ENCODE measurements around the gene TMEM125.

The TMEM125 gene

GRCh38 chr1:43294761-43295160 is 25.0 kb downstream of the TMEM125 start:
- no peak for FAIRE-seq

DNA sequence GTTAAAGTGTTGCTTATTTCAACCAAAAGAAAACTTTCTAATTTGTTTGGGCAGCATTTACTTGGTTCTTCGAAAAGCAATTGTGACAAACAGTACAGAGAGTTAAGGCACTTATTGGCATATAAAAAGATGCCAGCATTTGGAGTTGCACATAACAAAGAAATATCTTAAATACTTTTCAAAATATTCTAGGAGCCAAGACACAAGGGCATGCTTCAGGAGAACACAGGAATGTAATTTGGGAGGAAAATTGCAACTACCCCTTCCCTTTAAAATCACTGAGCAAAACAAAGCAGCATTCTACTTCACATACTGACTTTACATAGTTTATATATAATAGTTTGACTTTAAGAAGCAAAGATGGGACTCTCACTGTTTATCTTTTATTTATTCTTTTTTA is 26.4 kb downstream of the TMEM125 start:
- no peak for FAIRE-seq

DNA sequence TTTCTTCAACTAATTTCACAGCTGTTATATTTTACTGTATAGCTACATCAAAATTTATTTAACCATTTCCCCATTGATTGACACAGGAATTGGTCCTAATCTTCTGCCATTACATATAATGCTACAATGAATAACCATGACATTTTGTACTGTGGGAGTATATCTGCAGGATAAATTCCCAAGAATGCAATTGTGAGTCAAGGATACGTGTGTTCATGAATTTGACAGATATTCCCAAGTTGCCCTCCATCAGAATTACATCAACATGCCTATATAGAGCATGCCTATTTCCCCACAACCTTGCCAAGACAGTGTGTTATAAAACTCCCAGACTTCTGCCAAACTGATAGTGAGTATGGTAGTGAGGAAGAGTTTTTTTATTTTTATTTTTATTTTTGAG is 28.3 kb downstream of the TMEM125 start:
- FAIRE-seq: no peak

DNA sequence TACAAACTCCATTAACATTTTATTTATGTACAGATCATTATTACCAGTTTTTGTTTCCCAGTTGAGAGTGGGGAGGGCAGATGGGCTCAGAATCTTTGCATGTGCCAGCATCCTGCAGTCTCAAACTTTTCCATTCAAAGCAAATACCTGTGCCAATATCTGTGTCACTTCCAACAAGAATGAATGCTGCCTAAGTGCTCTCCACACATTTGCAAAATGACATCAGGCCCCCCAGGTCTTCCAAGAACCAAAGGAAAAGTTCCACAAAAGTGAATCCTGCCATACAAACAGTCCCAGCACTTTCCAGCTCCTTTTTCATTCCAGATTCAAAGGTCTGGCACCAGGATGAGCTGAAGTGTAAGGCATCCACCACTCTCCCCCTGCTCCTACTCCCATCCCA is 29.3 kb downstream of the TMEM125 start:
- no peak for FAIRE-seq

DNA sequence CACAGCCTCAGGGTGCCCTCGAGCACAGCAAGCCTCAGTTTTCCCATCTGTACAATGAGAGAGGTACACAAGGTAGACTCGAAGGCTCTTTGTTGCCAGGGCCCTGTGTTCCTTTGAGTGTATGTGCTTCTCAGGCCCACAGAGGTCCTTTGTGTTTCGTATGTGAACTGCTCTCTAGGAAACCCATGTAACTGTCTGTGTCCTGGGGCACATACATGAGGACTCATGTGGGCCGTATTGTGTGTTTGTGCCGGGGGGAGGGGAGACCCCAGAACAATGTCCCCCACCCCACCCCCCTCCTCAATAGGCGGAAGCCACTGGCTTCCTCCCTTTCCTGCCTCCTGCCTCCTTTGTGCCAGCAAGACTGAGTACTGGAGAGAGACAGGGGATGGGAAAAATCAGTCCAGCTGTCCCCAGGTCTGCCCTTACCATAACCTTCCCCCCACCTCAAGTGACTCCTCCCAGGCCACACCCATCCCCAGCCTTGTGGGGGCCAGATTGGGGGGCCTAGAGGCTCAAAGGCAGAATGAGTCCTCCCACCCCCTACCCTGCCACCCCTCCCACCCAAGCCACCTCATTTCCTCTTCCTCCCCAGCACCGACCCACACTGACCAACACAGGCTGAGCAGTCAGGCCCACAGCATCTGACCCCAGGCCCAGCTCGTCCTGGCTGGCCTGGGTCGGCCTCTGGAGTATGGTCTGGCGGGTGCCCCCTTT is 30.8 kb downstream of the TMEM125 start, which contains the start of gene TIE1:
Gene TIE1 (plus strand): TSS at position 605 of the 717 bp plus-strand sequence. CDS start 90 bp downstream, at position 695.
- no peak for FAIRE-seq

DNA sequence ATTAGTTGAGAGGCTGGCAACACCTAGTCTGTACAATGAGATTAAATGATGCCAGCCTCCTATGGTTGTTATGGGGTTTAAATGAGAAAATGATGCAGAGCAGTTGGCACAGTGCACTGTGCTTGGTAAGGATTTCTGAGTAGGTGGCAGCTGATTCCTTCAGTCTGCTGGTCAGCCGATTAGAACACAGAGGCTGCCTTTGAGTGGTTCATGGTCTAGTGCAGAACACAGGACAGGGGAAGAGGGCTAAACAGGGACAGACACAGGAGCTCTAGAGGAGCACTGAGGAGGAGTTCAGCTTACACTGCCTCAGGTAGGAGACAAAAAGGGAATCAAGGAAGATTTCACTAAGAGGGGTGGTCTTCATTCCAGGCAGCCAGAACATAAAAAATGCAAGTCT is 32.4 kb downstream of the TMEM125 start:
- no peak for FAIRE-seq

DNA sequence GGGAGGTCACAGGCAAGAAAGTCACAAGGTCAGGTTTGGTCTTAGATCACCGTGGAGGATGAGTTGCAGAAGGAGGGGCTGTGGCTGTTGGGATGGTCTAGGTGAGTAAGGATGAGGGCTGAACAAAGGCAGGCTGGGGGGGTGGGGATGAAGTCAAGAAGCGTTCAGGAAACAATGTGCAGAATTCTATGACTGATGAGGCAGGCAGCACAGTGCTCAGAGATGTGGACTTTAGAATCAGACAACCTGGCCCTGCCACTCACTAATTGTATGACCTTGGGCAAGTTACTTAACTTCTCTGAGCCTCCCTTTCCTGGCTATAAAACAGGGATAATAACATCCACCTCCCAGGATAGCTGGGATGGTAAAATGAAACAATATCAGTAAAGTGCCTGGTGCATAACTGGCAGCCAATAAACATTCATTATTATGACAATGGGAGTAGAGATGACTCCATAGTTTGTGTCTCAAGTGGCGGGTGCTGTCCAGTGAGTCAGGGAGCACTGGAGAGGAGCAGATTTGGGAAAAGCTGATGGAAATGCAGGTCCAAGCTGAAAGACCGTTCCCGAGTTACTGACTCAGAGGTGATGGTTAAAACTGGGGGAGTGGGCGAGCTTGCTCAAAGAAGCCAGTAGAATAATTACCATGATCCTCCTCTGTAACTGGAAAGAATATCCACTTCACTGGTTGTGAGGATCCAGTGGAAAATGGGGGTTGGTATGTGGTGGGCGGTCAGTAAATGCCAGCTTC is 33.1 kb downstream of the TMEM125 start:
- FAIRE-seq: no peak

GRCh38 chr1:43303471-43304313 is 33.9 kb downstream of the TMEM125 start:
- no peak for FAIRE-seq

DNA sequence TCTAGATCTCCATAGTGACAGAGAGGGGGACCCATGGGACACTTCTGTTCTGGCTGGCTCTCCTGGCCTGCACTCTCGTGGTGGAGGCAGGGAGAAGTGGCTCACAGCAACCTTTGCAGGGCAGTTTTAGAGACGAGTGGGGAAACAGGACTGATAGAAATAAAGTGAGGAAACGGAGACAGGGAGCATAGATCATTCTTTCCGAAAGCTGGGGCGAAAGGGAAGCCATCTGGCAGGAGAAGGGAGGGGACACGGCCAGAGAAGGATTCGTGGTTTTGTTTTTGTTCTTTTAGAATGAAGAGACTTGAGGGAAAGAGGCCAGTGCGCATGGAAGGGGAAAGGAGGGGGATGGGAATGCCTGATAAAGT is 34.5 kb downstream of the TMEM125 start:
- FAIRE-seq: no peak

GRCh38 chr1:43304771-43305300 is 35.1 kb downstream of the TMEM125 start:
- no peak for FAIRE-seq

DNA sequence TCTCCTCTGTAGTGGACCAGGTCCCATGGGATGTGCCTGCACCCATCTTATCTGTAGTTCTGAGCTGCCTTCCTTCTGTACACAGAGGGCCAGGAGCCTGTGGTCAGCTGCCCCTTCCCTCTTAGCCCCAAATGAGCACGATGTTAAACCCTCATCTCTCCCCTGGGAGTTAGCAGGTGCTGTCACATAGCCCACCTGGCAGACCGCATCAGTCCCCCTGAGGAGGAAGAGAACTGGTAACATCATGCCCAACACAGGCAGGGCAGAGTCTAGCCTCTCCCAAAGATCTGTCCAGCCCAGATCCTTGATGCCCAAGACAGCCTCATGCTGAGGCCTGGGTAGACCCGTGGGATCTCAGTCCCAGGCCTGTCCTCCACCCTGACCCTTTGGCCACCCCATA is 35.7 kb downstream of the TMEM125 start:
- no peak for FAIRE-seq

DNA sequence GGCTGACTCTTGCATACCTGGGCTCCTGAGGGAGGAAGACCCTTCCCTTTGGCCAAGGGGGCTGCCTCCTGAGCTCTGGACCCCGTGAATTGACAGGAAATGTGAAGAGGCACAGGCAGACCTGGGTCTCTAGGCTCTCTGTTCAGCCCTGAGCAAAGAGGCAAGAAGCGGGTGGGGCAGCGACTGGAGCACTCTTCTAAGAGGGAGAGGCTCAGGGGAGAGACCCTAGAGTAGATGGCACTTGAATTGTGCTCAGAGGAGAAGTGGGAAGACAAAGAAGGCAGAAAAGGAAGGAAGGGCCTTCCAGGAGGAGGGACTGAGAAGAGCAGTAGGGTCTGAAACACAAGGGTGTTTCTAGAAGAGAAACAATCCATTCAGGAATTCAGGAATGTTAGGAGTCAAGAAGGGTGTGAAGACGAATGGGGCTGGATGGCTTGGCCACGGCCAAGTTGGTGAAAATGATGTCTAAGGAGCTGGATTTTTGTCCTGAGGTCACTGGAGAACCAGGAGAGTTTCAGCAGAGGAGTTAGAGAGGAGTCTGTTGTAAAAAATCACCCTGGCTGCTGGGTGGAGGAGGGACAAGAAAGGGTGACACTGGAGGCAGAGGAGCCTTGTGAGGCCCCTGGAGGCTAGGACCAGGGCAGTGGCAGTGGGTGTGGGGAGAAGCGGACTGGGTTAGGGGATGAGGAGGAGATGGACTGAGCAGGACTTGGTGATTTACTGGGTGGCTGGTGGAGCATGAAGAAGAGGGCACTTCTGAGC is 36.3 kb downstream of the TMEM125 start:
- no peak for FAIRE-seq

DNA sequence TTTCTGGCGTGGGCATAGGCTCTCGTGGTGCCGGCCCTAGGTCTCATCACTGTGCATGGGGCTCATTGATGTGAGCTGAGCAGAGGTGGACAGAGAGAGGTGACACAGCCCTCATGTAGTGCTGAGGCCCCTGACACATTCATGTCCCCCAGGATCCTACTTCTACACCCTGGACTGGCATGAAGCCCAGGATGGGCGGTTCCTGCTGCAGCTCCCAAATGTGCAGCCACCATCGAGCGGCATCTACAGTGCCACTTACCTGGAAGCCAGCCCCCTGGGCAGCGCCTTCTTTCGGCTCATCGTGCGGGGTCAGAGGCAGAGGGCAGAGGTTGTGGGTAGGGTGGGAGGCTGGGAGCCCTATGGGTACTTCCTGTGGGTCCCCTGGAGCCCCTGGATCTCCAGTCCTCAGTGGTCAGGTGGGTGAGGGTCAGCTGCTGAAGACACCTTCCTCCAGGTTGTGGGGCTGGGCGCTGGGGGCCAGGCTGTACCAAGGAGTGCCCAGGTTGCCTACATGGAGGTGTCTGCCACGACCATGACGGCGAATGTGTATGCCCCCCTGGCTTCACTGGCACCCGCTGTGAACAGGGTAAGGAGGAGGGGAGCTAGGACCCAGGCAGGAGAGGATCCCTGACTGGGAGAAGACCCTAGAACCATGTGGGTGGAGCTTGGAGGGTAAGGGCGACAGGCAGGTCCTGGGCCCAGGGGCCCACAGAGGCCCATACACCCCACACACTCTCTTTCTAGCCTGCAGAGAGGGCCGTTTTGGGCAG is 37.1 kb downstream of the TMEM125 start:
- FAIRE-seq: no peak

DNA sequence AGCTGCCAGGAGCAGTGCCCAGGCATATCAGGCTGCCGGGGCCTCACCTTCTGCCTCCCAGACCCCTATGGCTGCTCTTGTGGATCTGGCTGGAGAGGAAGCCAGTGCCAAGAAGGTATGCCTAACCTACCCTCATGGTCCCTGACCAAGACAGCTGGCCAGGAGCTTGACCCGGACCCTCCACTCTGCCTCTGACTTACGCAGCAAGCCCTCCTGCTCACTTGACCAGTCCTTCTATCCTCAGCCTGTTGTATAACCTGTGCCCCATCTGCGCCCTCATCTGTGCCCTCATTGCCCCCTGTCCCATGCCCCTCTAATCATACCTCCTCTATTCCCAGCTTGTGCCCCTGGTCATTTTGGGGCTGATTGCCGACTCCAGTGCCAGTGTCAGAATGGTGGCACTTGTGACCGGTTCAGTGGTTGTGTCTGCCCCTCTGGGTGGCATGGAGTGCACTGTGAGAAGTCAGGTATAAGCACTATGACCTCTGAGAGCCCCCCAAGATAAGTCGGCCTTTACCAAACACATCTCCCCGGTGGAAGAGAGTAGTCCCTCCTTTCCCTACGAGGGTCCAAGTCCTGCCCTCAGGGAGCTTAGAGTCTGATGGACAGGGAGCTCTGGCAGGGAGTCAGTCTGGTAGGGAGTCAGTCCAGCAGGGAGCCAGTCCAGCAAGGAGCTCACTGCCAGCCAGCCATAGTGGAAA is 37.8 kb downstream of the TMEM125 start:
- FAIRE-seq: no peak

DNA sequence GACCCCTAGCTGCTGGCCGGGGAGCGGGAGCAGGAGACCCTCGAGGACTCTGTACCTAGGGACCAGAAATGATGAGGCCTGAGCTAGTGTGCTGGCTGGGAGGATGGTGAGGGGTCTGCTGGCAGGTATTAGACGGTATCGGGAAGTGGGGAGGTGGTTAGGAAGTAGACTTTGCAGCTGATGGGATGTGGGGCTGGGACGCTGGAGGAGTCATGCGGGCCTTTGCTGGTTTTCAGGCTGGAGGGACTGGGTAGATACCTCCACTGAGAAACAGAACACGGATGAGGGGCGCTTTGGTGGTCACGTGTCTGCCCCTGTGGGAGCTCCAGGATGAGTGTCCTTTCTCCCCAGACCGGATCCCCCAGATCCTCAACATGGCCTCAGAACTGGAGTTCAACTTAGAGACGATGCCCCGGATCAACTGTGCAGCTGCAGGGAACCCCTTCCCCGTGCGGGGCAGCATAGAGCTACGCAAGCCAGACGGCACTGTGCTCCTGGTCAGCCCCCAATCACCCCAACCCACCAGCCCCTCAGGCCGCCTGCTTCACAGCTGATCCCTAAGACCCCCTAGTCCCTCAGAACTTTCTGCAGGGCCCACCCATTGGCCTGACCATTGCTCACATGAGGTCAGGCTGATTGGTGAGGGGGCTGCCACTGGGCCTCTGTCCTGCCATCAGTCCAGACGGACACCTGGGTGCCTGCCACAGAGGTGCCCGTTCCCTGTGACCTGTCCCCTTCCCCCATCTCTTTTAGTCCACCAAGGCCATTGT is 39.0 kb downstream of the TMEM125 start:
- no peak for FAIRE-seq

- FAIRE-seq: no peak
Measured at GRCh38 chr1:43309405-43310025, 39.7 kb downstream of the TMEM125 start.

DNA sequence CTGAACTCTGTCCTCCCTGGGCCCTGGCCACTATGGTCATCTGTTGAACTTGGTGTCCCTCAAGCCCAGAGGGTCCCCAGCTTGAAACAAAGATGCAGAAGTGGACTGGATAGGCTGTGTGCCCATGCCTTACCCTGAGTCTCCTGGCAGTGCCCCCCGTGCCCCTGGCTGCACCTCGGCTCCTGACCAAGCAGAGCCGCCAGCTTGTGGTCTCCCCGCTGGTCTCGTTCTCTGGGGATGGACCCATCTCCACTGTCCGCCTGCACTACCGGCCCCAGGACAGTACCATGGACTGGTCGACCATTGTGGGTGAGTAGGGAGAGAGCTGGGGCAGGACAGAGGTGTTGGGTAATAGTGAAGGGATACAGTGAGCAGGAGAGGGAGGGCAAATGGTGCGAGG is 41.7 kb downstream of the TMEM125 start:
- no peak for FAIRE-seq

- no peak for FAIRE-seq
Measured at GRCh38 chr1:43312212-43312623, 42.4 kb downstream of the TMEM125 start.

DNA sequence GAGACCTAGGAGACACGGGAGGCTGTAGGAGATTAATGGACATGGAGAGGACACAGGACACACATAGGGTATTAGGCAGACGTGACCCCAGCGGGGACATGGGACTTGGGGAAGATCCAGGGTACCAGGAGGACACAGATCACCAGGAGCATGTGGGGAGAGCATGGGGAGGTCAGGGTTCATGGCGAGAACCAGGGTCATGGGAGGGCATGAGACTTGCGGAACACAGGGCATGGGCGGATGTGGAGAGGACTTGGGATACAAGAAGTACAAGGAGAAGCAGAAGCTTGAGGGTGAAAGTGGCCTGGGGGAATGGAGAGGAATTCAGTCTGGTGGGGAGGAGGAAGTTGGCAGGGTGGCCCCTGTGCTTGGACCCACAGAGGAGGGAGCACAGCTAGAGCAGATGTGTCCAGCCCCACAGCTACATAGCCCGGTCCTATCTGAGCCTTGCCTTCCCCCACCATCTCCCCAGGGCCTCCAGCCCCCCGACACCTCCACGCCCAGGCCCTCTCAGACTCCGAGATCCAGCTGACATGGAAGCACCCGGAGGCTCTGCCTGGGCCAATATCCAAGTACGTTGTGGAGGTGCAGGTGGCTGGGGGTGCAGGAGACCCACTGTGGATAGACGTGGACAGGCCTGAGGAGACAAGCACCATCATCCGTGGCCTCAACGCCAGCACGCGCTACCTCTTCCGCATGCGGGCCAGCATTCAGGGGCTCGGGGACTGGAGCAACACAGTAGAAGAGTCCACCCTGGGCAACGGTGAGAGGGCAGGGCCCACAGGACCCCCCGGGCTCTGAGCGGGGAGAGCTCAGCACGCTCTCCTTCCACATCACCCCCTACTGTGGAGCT is 43.1 kb downstream of the TMEM125 start:
- FAIRE-seq: no peak

Data from islet of Langerhans (tissue), 1 donor.